ENCODE results near the gene PGLYRP4. TPM values are rescaled to one million over a fixed set of nuclear protein-coding genes. Genes with fewer than 3 reads are reported as not detected.

The PGLYRP4 gene
- total and polyA plus RNA-seq, 7 donors = not detected

GRCh38 chr1:153288634-153289275 is 59.9 kb downstream of the PGLYRP4 start:
- intact Hi-C loops (cut with DNase I) = no loop called here
- H3K27ac ChIP-seq = no peak overlapping the region
- 55 to 61% (median 60%) methylated on average over 11 of the region's 11 CpGs for WGBS, 3 donors
- H3K9me3 ChIP-seq = no peaks in the 10 kb centered on the region
- TF ChIP-seq, protein P1, sequence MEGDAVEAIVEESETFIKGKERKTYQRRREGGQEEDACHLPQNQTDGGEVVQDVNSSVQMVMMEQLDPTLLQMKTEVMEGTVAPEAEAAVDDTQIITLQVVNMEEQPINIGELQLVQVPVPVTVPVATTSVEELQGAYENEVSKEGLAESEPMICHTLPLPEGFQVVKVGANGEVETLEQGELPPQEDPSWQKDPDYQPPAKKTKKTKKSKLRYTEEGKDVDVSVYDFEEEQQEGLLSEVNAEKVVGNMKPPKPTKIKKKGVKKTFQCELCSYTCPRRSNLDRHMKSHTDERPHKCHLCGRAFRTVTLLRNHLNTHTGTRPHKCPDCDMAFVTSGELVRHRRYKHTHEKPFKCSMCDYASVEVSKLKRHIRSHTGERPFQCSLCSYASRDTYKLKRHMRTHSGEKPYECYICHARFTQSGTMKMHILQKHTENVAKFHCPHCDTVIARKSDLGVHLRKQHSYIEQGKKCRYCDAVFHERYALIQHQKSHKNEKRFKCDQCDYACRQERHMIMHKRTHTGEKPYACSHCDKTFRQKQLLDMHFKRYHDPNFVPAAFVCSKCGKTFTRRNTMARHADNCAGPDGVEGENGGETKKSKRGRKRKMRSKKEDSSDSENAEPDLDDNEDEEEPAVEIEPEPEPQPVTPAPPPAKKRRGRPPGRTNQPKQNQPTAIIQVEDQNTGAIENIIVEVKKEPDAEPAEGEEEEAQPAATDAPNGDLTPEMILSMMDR (IDR thresholded peaks at IDR 0.05) = no peak
- DNase-seq (no peak), ATAC-seq (no peak)
- H3K36me3 ChIP-seq (ENCODE audit: insufficient read depth in 1 of 2, low read depth in 1 of 2) = no peaks in the 10 kb centered on the region
- peaks cover 0 to 25% (median 4%) of the 10 kb centered on the region in 3 donors for H3K27me3 ChIP-seq (ENCODE audit: insufficient read depth in 3 of 3, low read length in 2 of 3)
- H3K4me3 ChIP-seq = no peak overlapping the region
- no peaks in the 10 kb centered on the region for H3K4me1 ChIP-seq

Other genes with a start within 250 kb of the PGLYRP4 start
- not detected for gene SPRR2F, start 235.3 kb downstream of the PGLYRP4 start, total RNA-seq
- gene SPRR2F, start 235.3 kb downstream of the PGLYRP4 start, polyA plus RNA-seq = not detected
- not detected for gene SPRR2G, start 198.0 kb downstream of the PGLYRP4 start, total RNA-seq
- gene SPRR2G, start 198.0 kb downstream of the PGLYRP4 start, polyA plus RNA-seq = not detected
- gene LELP1, start 145.4 kb downstream of the PGLYRP4 start, total RNA-seq = not detected
- gene LELP1, start 145.4 kb downstream of the PGLYRP4 start, polyA plus RNA-seq = not detected
- gene PRR9, start 131.3 kb downstream of the PGLYRP4 start, total RNA-seq = not detected
- under 1 TPM in 1 of 3 donors, not detected in 2; 0.04 TPM for gene PRR9, start 131.3 kb downstream of the PGLYRP4 start, polyA plus RNA-seq
- gene LORICRIN, start 89.2 kb downstream of the PGLYRP4 start, total RNA-seq = not detected
- gene LORICRIN, start 89.2 kb downstream of the PGLYRP4 start, polyA plus RNA-seq = under 1 TPM in 2 of 3 donors, not detected in 1; 0.06 to 0.25 TPM
- not detected for gene PGLYRP3, start 35.9 kb downstream of the PGLYRP4 start, total RNA-seq
- gene PGLYRP3, start 35.9 kb downstream of the PGLYRP4 start, polyA plus RNA-seq = not detected
- gene S100A9, start 9.0 kb upstream of the PGLYRP4 start, total RNA-seq = 10 to 100 TPM; 26.4 to 60.3 (median 52.2) TPM
- 100 to 1,000 TPM in 1 of 3 donors, 10 to 100 TPM in 2; 38.8 to 111 (median 46.1) TPM for gene S100A9, start 9.0 kb upstream of the PGLYRP4 start, polyA plus RNA-seq
- gene S100A12, start 26.8 kb upstream of the PGLYRP4 start, total RNA-seq = 1 to 10 TPM; 1.2 to 2.8 (median 1.8) TPM
- gene S100A12, start 26.8 kb upstream of the PGLYRP4 start, polyA plus RNA-seq = 1 to 10 TPM in 2 of 3 donors, under 1 TPM in 1; 0.40 to 3.5 (median 1.0) TPM
- gene S100A8, start 42.2 kb upstream of the PGLYRP4 start, total RNA-seq = 10 to 100 TPM; 26.0 to 57.0 (median 33.5) TPM
- 10 to 100 TPM; 16.8 to 30.6 (median 25.2) TPM for gene S100A8, start 42.2 kb upstream of the PGLYRP4 start, polyA plus RNA-seq
- not detected for gene S100A7A, start 67.7 kb upstream of the PGLYRP4 start, total RNA-seq
- not detected for gene S100A7A, start 67.7 kb upstream of the PGLYRP4 start, polyA plus RNA-seq
- under 1 TPM in 1 of 4 donors, not detected in 3; 0.60 TPM for gene S100A7, start 111.8 kb upstream of the PGLYRP4 start, total RNA-seq
- gene S100A7, start 111.8 kb upstream of the PGLYRP4 start, polyA plus RNA-seq = not detected
- gene S100A6, start 187.2 kb upstream of the PGLYRP4 start, total RNA-seq = 100 to 1,000 TPM in 3 of 4 donors, 10 to 100 TPM in 1; 78.5 to 420 (median 150) TPM
- 100 to 1,000 TPM; 295 to 506 (median 467) TPM for gene S100A6, start 187.2 kb upstream of the PGLYRP4 start, polyA plus RNA-seq
- not detected for gene S100A5, start 192.1 kb upstream of the PGLYRP4 start, total RNA-seq
- not detected for gene S100A5, start 192.1 kb upstream of the PGLYRP4 start, polyA plus RNA-seq
- gene S100A4, start 197.0 kb upstream of the PGLYRP4 start, total RNA-seq = 10 to 100 TPM; 27.0 to 54.7 (median 47.3) TPM
- gene S100A4, start 197.0 kb upstream of the PGLYRP4 start, polyA plus RNA-seq = 100 to 1,000 TPM in 1 of 3 donors, 10 to 100 TPM in 2; 75.2 to 155 (median 83.6) TPM
- 1 to 10 TPM in 2 of 4 donors, under 1 TPM in 2; 0.34 to 5.5 (median 0.86) TPM for gene S100A3, start 200.4 kb upstream of the PGLYRP4 start, total RNA-seq
- 1 to 10 TPM in 2 of 3 donors, under 1 TPM in 1; 0.77 to 6.6 (median 3.4) TPM for gene S100A3, start 200.4 kb upstream of the PGLYRP4 start, polyA plus RNA-seq
- 1 to 10 TPM in 3 of 4 donors, under 1 TPM in 1; 0.86 to 10.0 (median 1.1) TPM for gene S100A2, start 217.0 kb upstream of the PGLYRP4 start, total RNA-seq
- 10 to 100 TPM in 1 of 3 donors, 1 to 10 TPM in 2; 1.1 to 15.4 (median 2.1) TPM for gene S100A2, start 217.0 kb upstream of the PGLYRP4 start, polyA plus RNA-seq